GM23338 (cell line): ENCODE measurements around the gene RNF213. TPM values are rescaled to one million over a fixed set of nuclear protein-coding genes. Genes with fewer than 3 reads are reported as not detected.

Experiments used
- CTCF ChIP-seq, 2 experiments: fragments of 200-600 bp in 1 of 2; sonication (generic) in 1 of 2; conservative IDR thresholded peaks; 2 replicates each; pipeline versions ENCODE4 v1.5.1 to v1.6.1; 2016 to 2017; ENCODE audit warnings: antibody characterized with exemption in 2 of 2, low read depth in 2 of 2, mild to moderate bottlenecking in 2 of 2, moderate library complexity in 1 of 2
- ETS1 ChIP-seq: IDR thresholded peaks from 2 replicates; pipeline ENCODE4 v1.6.1; 2016; ENCODE audit warnings: antibody characterized with exemption
- EZH2phosphoT487 ChIP-seq: fragments of 200-600 bp; sonication (generic); IDR thresholded peaks from one replicate; pipeline ENCODE4 v1.8.1; 2018; ENCODE audit warnings: antibody characterized with exemption; ENCODE audit not compliant: unreplicated experiment
- NANOG ChIP-seq: IDR thresholded peaks from 2 replicates; pipeline ENCODE4 v1.6.1; 2016; ENCODE audit warnings: antibody characterized with exemption, borderline replicate concordance
- POLR2AphosphoS5 ChIP-seq: IDR thresholded peaks from 2 replicates; pipeline ENCODE4 v1.6.1; 2016; ENCODE audit warnings: antibody characterized with exemption, low read depth
- ZNF462 ChIP-seq: fragments of 250-450 bp; sonication (Bioruptor Pico); IDR thresholded peaks from 2 replicates; pipeline ENCODE4 v1.5.0; 2020; ENCODE audit warnings: mild to moderate bottlenecking, moderate library complexity
- polyA plus RNA-seq: library from polyadenylated mRNA; unstranded; fragments of >200 nt; fragmentation: Nextera tagmentation; extraction: Ambion mirVana; gene quantifications from 2 replicates; pipeline ENCODE4 v1.2.1, GENCODE V29; 2016
- total RNA-seq: library from RNA; depleted of rRNA; stranded (reverse); fragments of >200 nt; shearing (Covaris generic); gene quantifications from 2 replicates; pipeline ENCODE4 v1.2.3, GENCODE V29; 2014

Gene RNF213
- total and polyA plus RNA-seq, 2 experiments from 2014 or later, result 21.2 to 67.2 TPM

DNA sequence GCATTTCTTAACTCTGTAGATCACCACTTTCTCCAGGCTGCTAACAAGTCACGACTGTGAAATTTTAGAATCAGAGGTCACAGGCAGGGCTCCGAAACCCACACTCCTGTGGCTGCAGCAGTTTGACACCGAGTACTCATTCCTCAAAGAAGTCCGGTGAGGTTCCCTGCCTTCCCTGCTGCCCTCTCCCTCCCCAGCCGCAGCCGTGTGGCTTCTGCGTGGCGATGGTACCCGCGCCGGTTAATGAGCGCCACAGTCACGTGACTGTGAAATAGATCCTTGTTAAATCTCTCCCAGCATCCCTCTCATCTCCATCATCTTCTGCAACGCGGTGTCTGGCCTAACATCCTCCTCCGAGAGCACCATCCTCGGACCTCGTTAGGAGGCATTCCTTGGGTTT lies 89.1 kb downstream of the RNF213 start (continued):
- TF ChIP-seq ZNF462 (CRISPR knock-in tag) (no peak), CTCF (conservative IDR thresholded peaks at IDR 0.05; ENCODE audit: low read depth in 2 of 2) (no peak), POLR2AphosphoS5 (no peak), ETS1 (no peak), EZH2phosphoT487 (no peak), NANOG (no peak)
